Endothelial cell (in vitro differentiated cells): ENCODE results near the gene WNT3A. TPM values are rescaled to one million over a fixed set of nuclear protein-coding genes. Genes with fewer than 3 reads are reported as not detected.

Experiments
- DNase-seq: peaks from one replicate; pipeline ENCODE4 v3.0.0; 2021; ENCODE audit warnings: low spot score
- H3K27ac Mint-ChIP-seq: one replicate; pipeline ENCODE4 v1.8.0; 2021; ENCODE audit warnings: mixed read lengths, inconsistent platforms; ENCODE audit not compliant: unreplicated experiment
- H3K27me3 Mint-ChIP-seq: one replicate; pipeline ENCODE4 v1.8.0; 2021; ENCODE audit warnings: mild to moderate bottlenecking, moderate library complexity, mixed read lengths, inconsistent platforms; ENCODE audit not compliant: unreplicated experiment
- H3K36me3 Mint-ChIP-seq: one replicate; pipeline ENCODE4 v1.8.0; 2021; ENCODE audit warnings: mild to moderate bottlenecking, low read depth, mixed read lengths, inconsistent platforms; ENCODE audit not compliant: unreplicated experiment
- H3K4me1 Mint-ChIP-seq: one replicate; pipeline ENCODE4 v1.8.0; 2021; ENCODE audit warnings: mild to moderate bottlenecking, mixed read lengths, inconsistent platforms; ENCODE audit not compliant: unreplicated experiment
- H3K4me3 Mint-ChIP-seq: one replicate; pipeline ENCODE4 v1.8.0; 2021; ENCODE audit warnings: mild to moderate bottlenecking, mixed read lengths, inconsistent platforms; ENCODE audit not compliant: unreplicated experiment
- H3K9me3 Mint-ChIP-seq: one replicate; pipeline ENCODE4 v1.8.0; 2021; ENCODE audit warnings: mixed read lengths, inconsistent platforms; ENCODE audit not compliant: unreplicated experiment
- CTCF ChIP-seq: fragments of 200-600 bp; sonication (generic); IDR thresholded peaks from one replicate; pipeline ENCODE4 v1.5.0; 2021; ENCODE audit warnings: antibody characterized with exemption; ENCODE audit not compliant: unreplicated experiment
- total RNA-seq: library from RNA; stranded (reverse); fragmentation: NEBNext Ultra II Directional; extraction: Animal tissue kit (Norgen Biotek cat#: 25700); gene quantifications from one replicate; pipeline ENCODE4 v1.2.1, GENCODE V29; 2021; ENCODE audit not compliant: unreplicated experiment

Gene WNT3A
- total RNA-seq, 1 donor from 2014 or later, result not detected

GRCh38 chr1:228064741-228065542, 58.1 kb downstream of the WNT3A start:
- Mint-ChIP-seq H3K27ac (no peak overlapping the region), H3K27me3 (peaks cover 19% of the 10 kb centered on the region), H3K9me3 (peaks cover 4% of the 10 kb centered on the region), H3K4me3 (no peak overlapping the region), H3K4me1 (peaks cover 3% of the 10 kb centered on the region), H3K36me3 (no peaks in the 10 kb centered on the region)
- no peak for DNase-seq
- TF ChIP-seq CTCF, result no peak

- peaks cover 19% of the 10 kb centered on the region for H3K27me3 Mint-ChIP-seq
- no peak overlapping the region for H3K4me3 Mint-ChIP-seq
- no peak for TF ChIP-seq CTCF
- peaks cover 4% of the 10 kb centered on the region for H3K9me3 Mint-ChIP-seq
- no peaks in the 10 kb centered on the region for H3K36me3 Mint-ChIP-seq
- H3K27ac Mint-ChIP-seq, result no peak overlapping the region
- no peak for DNase-seq
- H3K4me1 Mint-ChIP-seq, result peaks cover 3% of the 10 kb centered on the region
These were observed 58.9 kb downstream of the WNT3A start for GRCh38 chr1:228065543-228066347.

GRCh38 chr1:228066416-228066815, 59.6 kb downstream of the WNT3A start:
- Mint-ChIP-seq H3K9me3 (no peaks in the 10 kb centered on the region), H3K36me3 (no peaks in the 10 kb centered on the region), H3K27me3 (peaks cover 15% of the 10 kb centered on the region), H3K4me1 (no peaks in the 10 kb centered on the region), H3K27ac (no peak overlapping the region), H3K4me3 (no peak overlapping the region)
- no peak for DNase-seq
- no peak for TF ChIP-seq CTCF

- Mint-ChIP-seq H3K4me3 (no peak overlapping the region), H3K9me3 (no peaks in the 10 kb centered on the region), H3K36me3 (no peaks in the 10 kb centered on the region), H3K27ac (no peak overlapping the region), H3K27me3 (peaks cover 15% of the 10 kb centered on the region), H3K4me1 (no peaks in the 10 kb centered on the region)
- TF ChIP-seq CTCF, result no peak
- DNase-seq, result no peak
These were observed 60.3 kb downstream of the WNT3A start for GRCh38 chr1:228066891-228067654.
